DND-41 (cell line): ENCODE results near the gene IGSF23.

Experiments used
- ATAC-seq: fragments of 200-7000 bp; cut with Tn5 transposase; 3 replicates; pipeline ENCODE4 v1.9.1; 2021; ENCODE audit warnings: low read depth; ENCODE audit not compliant: insufficient read depth
- DNase-seq: peaks from one replicate; pipeline ENCODE4 v3.0.0-alpha.2; 2020
- H2AFZ ChIP-seq: 2 replicates; pipeline ENCODE4 v1.6.0; 2012; ENCODE audit warnings: low read depth, low read length
- H3K27ac ChIP-seq: 2 replicates; pipeline ENCODE4 v1.5.1; 2012; ENCODE audit warnings: low read length, inconsistent platforms
- H3K27me3 ChIP-seq: fragments of 200-600 bp; sonication (generic); 2 replicates; pipeline ENCODE4 v1.6.0; 2012; ENCODE audit warnings: low read length, mild to moderate bottlenecking, inconsistent platforms; ENCODE audit not compliant: insufficient read depth, poor library complexity
- H3K36me3 ChIP-seq: 2 replicates; pipeline ENCODE4 v1.5.1; 2012; ENCODE audit warnings: low read length, inconsistent platforms; ENCODE audit not compliant: insufficient read depth
- H3K4me1 ChIP-seq: 2 replicates; pipeline ENCODE4 v1.5.1; 2012; ENCODE audit warnings: mild to moderate bottlenecking, low read length; ENCODE audit not compliant: insufficient read depth
- H3K4me2 ChIP-seq: 2 replicates; pipeline ENCODE4 v1.6.0; 2012; ENCODE audit warnings: mild to moderate bottlenecking, moderate library complexity, low read length, inconsistent platforms; ENCODE audit not compliant: insufficient read depth
- H3K4me3 ChIP-seq, 2 experiments: fragments of 200-600 bp in 1 of 2; shearing (Covaris generic) in 1 of 2; 2 replicates each; pipeline ENCODE4 v1.5.1; 2012 to 2016; ENCODE audit warnings: inconsistent platforms in 2 of 2, low read length in 2 of 2, mild to moderate bottlenecking in 2 of 2, low read depth in 1 of 2, moderate library complexity in 1 of 2
- H3K79me2 ChIP-seq: 2 replicates; pipeline ENCODE4 v1.6.0; 2012; ENCODE audit warnings: low read length, inconsistent platforms; ENCODE audit not compliant: insufficient read depth
- H3K9ac ChIP-seq: 2 replicates; pipeline ENCODE4 v1.6.0; 2012; ENCODE audit warnings: low read depth, mild to moderate bottlenecking, inconsistent platforms, low read length, moderate library complexity
- H3K9me3 ChIP-seq: 2 replicates; pipeline ENCODE4 v1.5.1; 2012; ENCODE audit warnings: low read length, moderate library complexity, mild to moderate bottlenecking, inconsistent platforms; ENCODE audit not compliant: insufficient read depth, severe bottlenecking
- H4K20me1 ChIP-seq: 2 replicates; pipeline ENCODE4 v1.6.0; 2012; ENCODE audit warnings: low read length; ENCODE audit not compliant: insufficient read depth
- EZH2 ChIP-seq: IDR thresholded peaks from 3 replicates; pipeline ENCODE4 v1.6.1; 2012; ENCODE audit warnings: borderline replicate concordance, low read depth, mild to moderate bottlenecking, moderate library complexity, low read length, inconsistent platforms; ENCODE audit not compliant: severe bottlenecking
- TF ChIP-seq, protein P1 (sequence below): IDR thresholded peaks from 2 replicates; pipeline ENCODE4 v1.5.1; 2012; ENCODE audit warnings: borderline replicate concordance, low read length, moderate library complexity, mild to moderate bottlenecking; ENCODE audit not compliant: poor library complexity, severe bottlenecking; ENCODE audit errors: extremely low read depth

IGSF23 gene

GRCh38 chr19:44647144-44647543 lies 33.8 kb downstream of the IGSF23 start:
- Histone ChIP-seq H3K9ac (no peak overlapping the region), H4K20me1 (no peaks in the 10 kb centered on the region), H3K27me3 (no peaks in the 10 kb centered on the region), H2AFZ (no peak overlapping the region), H3K36me3 (no peaks in the 10 kb centered on the region), H3K4me2 (no peak overlapping the region), H3K79me2 (no peaks in the 10 kb centered on the region), H3K27ac (no peak overlapping the region), H3K4me1 (no peaks in the 10 kb centered on the region), H3K4me3 (no peak overlapping the region), H3K9me3 (no peaks in the 10 kb centered on the region)
- DNase-seq (no peak), ATAC-seq (no peak)
- no peak for TF ChIP-seq EZH2
- TF ChIP-seq, protein P1, sequence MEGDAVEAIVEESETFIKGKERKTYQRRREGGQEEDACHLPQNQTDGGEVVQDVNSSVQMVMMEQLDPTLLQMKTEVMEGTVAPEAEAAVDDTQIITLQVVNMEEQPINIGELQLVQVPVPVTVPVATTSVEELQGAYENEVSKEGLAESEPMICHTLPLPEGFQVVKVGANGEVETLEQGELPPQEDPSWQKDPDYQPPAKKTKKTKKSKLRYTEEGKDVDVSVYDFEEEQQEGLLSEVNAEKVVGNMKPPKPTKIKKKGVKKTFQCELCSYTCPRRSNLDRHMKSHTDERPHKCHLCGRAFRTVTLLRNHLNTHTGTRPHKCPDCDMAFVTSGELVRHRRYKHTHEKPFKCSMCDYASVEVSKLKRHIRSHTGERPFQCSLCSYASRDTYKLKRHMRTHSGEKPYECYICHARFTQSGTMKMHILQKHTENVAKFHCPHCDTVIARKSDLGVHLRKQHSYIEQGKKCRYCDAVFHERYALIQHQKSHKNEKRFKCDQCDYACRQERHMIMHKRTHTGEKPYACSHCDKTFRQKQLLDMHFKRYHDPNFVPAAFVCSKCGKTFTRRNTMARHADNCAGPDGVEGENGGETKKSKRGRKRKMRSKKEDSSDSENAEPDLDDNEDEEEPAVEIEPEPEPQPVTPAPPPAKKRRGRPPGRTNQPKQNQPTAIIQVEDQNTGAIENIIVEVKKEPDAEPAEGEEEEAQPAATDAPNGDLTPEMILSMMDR = no peak

DNA sequence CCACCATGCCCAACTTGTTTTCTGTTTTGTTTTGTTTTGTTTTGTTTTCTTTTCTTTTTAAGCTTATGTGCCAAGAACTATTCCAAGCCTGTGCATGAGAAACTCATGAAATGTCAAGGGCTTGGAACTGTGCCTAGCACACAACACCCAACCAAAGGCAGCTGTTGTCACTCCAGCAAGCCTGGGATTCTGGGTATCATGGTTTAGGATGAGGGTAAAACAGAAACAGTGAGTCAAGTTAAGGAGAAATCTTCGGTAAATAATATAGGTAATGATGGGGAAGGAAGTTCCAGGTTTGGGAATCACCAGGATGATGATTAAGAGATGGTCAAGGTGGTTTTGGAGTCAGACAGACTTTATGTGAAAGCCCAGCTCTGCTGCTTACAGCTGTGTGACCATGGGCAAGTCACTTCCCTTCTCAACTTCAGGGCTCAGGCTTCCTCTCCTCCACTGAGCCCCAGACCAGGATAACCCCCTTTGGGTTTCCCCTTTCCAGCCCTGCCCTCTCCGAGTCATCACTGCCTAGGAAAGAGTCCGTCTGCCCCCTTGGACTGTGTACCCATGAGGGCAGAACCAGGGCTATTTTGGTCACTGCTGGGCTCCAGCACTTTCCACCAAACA lies 35.4 kb downstream of the IGSF23 start:
- H3K9ac ChIP-seq = no peak overlapping the region
- no peaks in the 10 kb centered on the region for H3K27me3 ChIP-seq
- H3K4me3 ChIP-seq = no peak overlapping the region
- H3K9me3 ChIP-seq = no peaks in the 10 kb centered on the region
- H3K36me3 ChIP-seq = no peaks in the 10 kb centered on the region
- no peaks in the 10 kb centered on the region for H4K20me1 ChIP-seq
- ATAC-seq = no peak
- no peaks in the 10 kb centered on the region for H3K79me2 ChIP-seq
- no peak for DNase-seq
- H3K27ac ChIP-seq = no peak overlapping the region
- no peak overlapping the region for H3K4me2 ChIP-seq
- no peak overlapping the region for H2AFZ ChIP-seq
- H3K4me1 ChIP-seq = no peaks in the 10 kb centered on the region
- no peak for TF ChIP-seq EZH2
- TF ChIP-seq, protein P1 = no peak

- ATAC-seq = no peak
- Histone ChIP-seq H2AFZ (no peak overlapping the region), H3K4me1 (no peaks in the 10 kb centered on the region), H3K9ac (no peak overlapping the region), H3K27me3 (no peaks in the 10 kb centered on the region), H4K20me1 (no peaks in the 10 kb centered on the region), H3K4me2 (no peak overlapping the region), H3K4me3 (no peak overlapping the region), H3K9me3 (no peaks in the 10 kb centered on the region), H3K36me3 (no peaks in the 10 kb centered on the region), H3K27ac (no peak overlapping the region), H3K79me2 (no peaks in the 10 kb centered on the region)
- DNase-seq = no peak
- TF ChIP-seq, protein P1 = no peak
- no peak for TF ChIP-seq EZH2
Measured at GRCh38 chr19:44649578-44650145, 36.3 kb downstream of the IGSF23 start.
